ENCODE measurements around the gene MYPOP. TPM values are rescaled to one million over a fixed set of nuclear protein-coding genes. Genes with fewer than 3 reads are reported as not detected.

Gene MYPOP
- total and polyA plus RNA-seq, 3 experiments from 2014 or later: 0.46 to 5.8 (median 4.9) TPM

DNA sequence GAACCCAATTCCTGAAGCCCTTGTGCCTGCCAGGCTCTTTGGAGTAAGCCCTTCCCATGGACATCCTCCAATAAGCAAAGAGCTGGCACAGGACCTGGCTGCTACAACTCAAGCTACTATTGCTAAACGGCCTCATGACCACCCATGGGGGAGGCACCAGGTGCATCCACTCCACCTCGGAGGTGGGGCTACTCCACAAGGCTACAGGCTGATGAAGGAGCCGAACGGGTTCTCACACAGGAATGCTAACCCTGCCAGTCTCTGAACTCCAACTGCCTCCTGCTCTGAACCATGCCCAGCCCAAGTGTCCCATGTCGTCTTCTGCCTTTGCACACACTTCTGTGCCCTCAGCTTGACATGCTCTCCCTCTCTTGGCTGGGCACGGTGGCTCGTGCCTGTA lies 49.4 kb downstream of the MYPOP start:
- Mint-ChIP-seq H3K36me3 (peaks cover 11 to 76% (median 21%) of the 10 kb centered on the region in 3 donors), H3K4me1 (peaks cover 7 to 11% (median 9%) of the 10 kb centered on the region in 3 donors), H3K27me3 (peaks cover 0 to 2% of the 10 kb centered on the region in 2 donors), H3K9me3 (no peaks in the 10 kb centered on the region), H3K4me3 (no peak overlapping the region), H3K27ac (peak overlapping the region in 2 of 8 donors; percentile 11 to 83)
- no peaks in the 10 kb centered on the region for H3K9me3 ChIP-seq (ENCODE audit: low read length)
- H3K4me1 ChIP-seq (ENCODE audit: insufficient read depth, low read length): no peaks in the 10 kb centered on the region
- CTCF ChIA-PET: interaction anchor here (1.3 kb wide), 1 partner anchor 54 kb away, joined by 3 read pairs; no protein-coding TSS in a partner anchor
- H3K36me3 ChIP-seq (ENCODE audit: insufficient read depth, low read length): peaks cover 38% of the 10 kb centered on the region
- H3K27ac ChIP-seq (ENCODE audit: low read depth, low read length): no peak overlapping the region
- DNase-seq: peak in 1 of 5 donors; percentile 13
- H3K4me3 ChIP-seq (ENCODE audit: low read length): no peak overlapping the region
- POLR2A ChIA-PET: no interaction called here
- H3K27me3 ChIP-seq (ENCODE audit: insufficient read depth, low read length, poor library complexity, severe bottlenecking): no peaks in the 10 kb centered on the region

DNA sequence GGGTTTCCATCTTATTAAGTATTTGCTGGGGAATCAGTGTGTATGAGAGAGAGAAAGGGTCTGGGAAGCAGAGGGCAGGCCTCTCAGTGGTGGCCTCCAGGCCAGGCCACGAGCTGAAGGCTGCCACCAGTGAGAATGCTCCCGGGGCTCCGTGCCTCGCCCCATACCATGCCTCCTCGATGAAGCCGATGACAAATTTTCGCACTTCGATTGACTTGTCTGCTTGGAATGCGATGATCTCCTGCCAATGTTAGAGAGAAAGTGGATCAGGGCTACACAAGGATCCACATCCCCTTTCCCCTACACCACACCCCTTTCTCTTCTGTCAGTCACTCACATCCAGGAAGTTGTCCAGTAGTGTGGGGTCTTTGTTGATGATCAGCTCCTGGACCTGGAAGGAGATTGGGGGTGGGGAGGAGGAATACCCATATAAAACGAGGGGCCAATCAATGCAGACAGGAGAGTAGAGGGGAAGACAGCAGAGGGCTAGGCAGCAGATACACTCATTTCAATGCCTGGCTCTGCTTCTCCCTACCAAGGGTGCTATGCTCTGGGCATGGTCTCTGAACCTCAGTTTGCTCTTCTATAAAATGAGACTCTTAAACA lies 50.2 kb downstream of the MYPOP start:
- no peaks in the 10 kb centered on the region for H3K27me3 Mint-ChIP-seq
- Histone ChIP-seq H3K4me3 (ENCODE audit: low read length) (no peak overlapping the region), H3K27me3 (ENCODE audit: insufficient read depth, low read length, poor library complexity, severe bottlenecking) (no peaks in the 10 kb centered on the region), H3K27ac (ENCODE audit: low read depth, low read length) (no peak overlapping the region), H3K4me1 (ENCODE audit: insufficient read depth, low read length) (no peaks in the 10 kb centered on the region), H3K36me3 (ENCODE audit: insufficient read depth, low read length) (peaks cover 45% of the 10 kb centered on the region), H3K9me3 (ENCODE audit: low read length) (no peaks in the 10 kb centered on the region)
- no peak overlapping the region for H3K27ac Mint-ChIP-seq
- H3K9me3 Mint-ChIP-seq: no peaks in the 10 kb centered on the region
- H3K4me3 Mint-ChIP-seq: no peak overlapping the region
- peaks cover 11 to 81% (median 21%) of the 10 kb centered on the region in 3 donors for H3K36me3 Mint-ChIP-seq
- H3K4me1 Mint-ChIP-seq: peaks cover 6 to 11% (median 9%) of the 10 kb centered on the region in 3 donors
- DNase-seq: peak in 1 of 5 donors; percentile 8
- ChIA-PET CTCF (interaction anchor here (1.3 kb wide), 1 partner anchor 53 kb away, joined by 3 read pairs; no protein-coding TSS in a partner anchor), POLR2A (no interaction called here)

DNA sequence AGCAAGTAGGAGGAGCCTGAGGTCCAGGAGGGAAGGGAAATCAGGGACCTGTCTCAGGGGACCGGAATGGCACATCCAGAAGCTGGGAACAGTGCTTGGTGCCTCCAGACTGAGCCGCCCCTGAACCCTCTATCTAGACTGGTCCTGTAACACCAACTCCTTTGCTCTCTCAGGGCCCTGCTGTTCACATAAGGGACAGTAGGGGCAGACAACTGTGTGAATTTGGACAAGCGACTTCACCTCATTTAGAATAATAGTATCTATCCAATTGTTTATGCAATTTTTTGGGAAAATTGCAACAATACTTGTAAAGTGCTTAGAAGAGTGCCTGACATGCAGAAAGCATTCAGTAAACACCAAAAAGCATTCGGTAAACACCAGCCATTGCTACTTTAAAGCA lies 53.5 kb downstream of the MYPOP start:
- ChIA-PET CTCF (no interaction called here), POLR2A (no interaction called here)
- H3K4me3 Mint-ChIP-seq: no peak overlapping the region
- DNase-seq: peak in 1 of 5 donors; percentile 15
- peaks cover 4 to 10% (median 7%) of the 10 kb centered on the region in 3 donors for H3K4me1 Mint-ChIP-seq
- H3K4me3 ChIP-seq (ENCODE audit: low read length): no peak overlapping the region
- no peaks in the 10 kb centered on the region for H3K9me3 ChIP-seq (ENCODE audit: low read length)
- no peaks in the 10 kb centered on the region for H3K27me3 Mint-ChIP-seq
- H3K27ac Mint-ChIP-seq: no peak overlapping the region
- peaks cover 17 to 82% (median 32%) of the 10 kb centered on the region in 3 donors for H3K36me3 Mint-ChIP-seq
- no peaks in the 10 kb centered on the region for H3K27me3 ChIP-seq (ENCODE audit: insufficient read depth, low read length, poor library complexity, severe bottlenecking)
- H3K27ac ChIP-seq (ENCODE audit: low read depth, low read length): no peak overlapping the region
- no peaks in the 10 kb centered on the region for H3K9me3 Mint-ChIP-seq
- H3K4me1 ChIP-seq (ENCODE audit: insufficient read depth, low read length): no peaks in the 10 kb centered on the region
- peaks cover 61% of the 10 kb centered on the region for H3K36me3 ChIP-seq (ENCODE audit: insufficient read depth, low read length)

DNA sequence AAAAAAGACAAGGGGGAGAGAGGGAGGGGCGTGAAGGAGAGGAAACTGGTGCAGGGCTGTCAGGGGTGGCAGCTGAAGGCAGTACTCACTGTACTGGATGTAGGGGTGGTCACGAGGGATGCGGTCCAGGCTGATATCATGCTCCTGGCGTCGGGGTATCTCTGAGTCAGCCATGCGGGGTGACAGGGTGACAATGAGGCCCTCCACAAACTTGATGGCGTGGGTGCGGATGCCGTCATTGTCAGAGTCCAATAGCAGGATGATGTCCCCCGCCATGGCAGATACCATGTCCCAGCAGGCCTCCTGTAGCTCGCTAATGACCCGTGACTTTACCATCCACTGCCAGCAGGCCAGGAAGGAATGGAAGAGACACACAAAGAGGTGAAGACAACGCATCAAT lies 54.8 kb downstream of the MYPOP start:
- Histone ChIP-seq H3K27ac (ENCODE audit: low read depth, low read length) (no peak overlapping the region), H3K4me3 (ENCODE audit: low read length) (no peak overlapping the region), H3K4me1 (ENCODE audit: insufficient read depth, low read length) (no peaks in the 10 kb centered on the region), H3K36me3 (ENCODE audit: insufficient read depth, low read length) (peaks cover 69% of the 10 kb centered on the region), H3K9me3 (ENCODE audit: low read length) (no peaks in the 10 kb centered on the region), H3K27me3 (ENCODE audit: insufficient read depth, low read length, poor library complexity, severe bottlenecking) (no peaks in the 10 kb centered on the region)
- CTCF ChIA-PET: interaction anchor here (1.6 kb wide), 1 partner anchor 31 kb away, joined by 4 read pairs; no protein-coding TSS in a partner anchor
- peak in 1 of 5 donors; percentile 24 for DNase-seq
- POLR2A ChIA-PET: no interaction called here
- H3K36me3 Mint-ChIP-seq: peaks cover 21 to 83% (median 35%) of the 10 kb centered on the region in 3 donors
- peak overlapping the region in 1 of 8 donors; percentile 46 for H3K27ac Mint-ChIP-seq
- no peaks in the 10 kb centered on the region for H3K9me3 Mint-ChIP-seq
- H3K27me3 Mint-ChIP-seq: no peaks in the 10 kb centered on the region
- peak overlapping the region in 1 of 7 donors; percentile 54 for H3K4me3 Mint-ChIP-seq
- peaks cover 4 to 10% (median 7%) of the 10 kb centered on the region in 3 donors for H3K4me1 Mint-ChIP-seq

DNA sequence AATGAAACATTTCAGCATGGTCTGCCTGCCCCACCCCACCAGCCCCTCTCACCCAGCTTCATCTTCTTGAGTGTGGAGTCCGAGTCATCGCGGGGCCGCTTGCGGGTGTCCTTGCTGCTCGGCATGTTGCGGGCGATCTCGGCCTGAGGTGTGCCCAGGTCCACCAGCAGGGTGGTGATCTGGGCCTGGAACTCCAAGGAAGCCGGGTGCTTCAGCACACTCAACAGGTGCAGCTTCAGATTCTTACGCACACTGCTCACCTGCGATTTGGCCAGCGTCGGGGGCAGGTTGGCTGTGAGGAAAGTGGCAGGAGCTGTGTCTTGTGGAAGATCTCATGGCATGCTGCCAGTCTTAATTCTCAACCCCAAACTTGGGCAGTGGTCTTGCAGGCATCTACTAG lies 60.2 kb downstream of the MYPOP start:
- Mint-ChIP-seq H3K9me3 (peaks cover 0 to 2% (median 0%) of the 10 kb centered on the region in 5 donors), H3K27ac (no peak overlapping the region), H3K4me1 (peaks cover 4 to 7% (median 7%) of the 10 kb centered on the region in 3 donors), H3K27me3 (no peaks in the 10 kb centered on the region), H3K36me3 (peaks cover 21 to 78% (median 33%) of the 10 kb centered on the region in 3 donors), H3K4me3 (no peak overlapping the region)
- H3K36me3 ChIP-seq (ENCODE audit: insufficient read depth, low read length): peaks cover 48% of the 10 kb centered on the region
- CTCF ChIA-PET: no interaction called here
- POLR2A ChIA-PET: no interaction called here
- H3K4me1 ChIP-seq (ENCODE audit: insufficient read depth, low read length): no peaks in the 10 kb centered on the region
- no peaks in the 10 kb centered on the region for H3K27me3 ChIP-seq (ENCODE audit: insufficient read depth, low read length, poor library complexity, severe bottlenecking)
- H3K27ac ChIP-seq (ENCODE audit: low read depth, low read length): no peak overlapping the region
- no peaks in the 10 kb centered on the region for H3K9me3 ChIP-seq (ENCODE audit: low read length)
- no peak for DNase-seq
- no peak overlapping the region for H3K4me3 ChIP-seq (ENCODE audit: low read length)

Other genes starting within 250 kb of the MYPOP start
- gene GIPR, start 234.4 kb downstream of the MYPOP start, total RNA-seq: 1 to 10 TPM; 1.7 to 1.9 TPM
- gene GIPR, start 234.4 kb downstream of the MYPOP start, polyA plus RNA-seq: 0.21 TPM
- 100 to 1,000 TPM; 738 to 747 TPM for gene SNRPD2, start 210.7 kb downstream of the MYPOP start, total RNA-seq
- gene SNRPD2, start 210.7 kb downstream of the MYPOP start, polyA plus RNA-seq: 1,016 TPM
- 10 to 100 TPM; 11.3 to 11.5 TPM for gene QPCTL, start 209.9 kb downstream of the MYPOP start, total RNA-seq
- gene QPCTL, start 209.9 kb downstream of the MYPOP start, polyA plus RNA-seq: 2.0 TPM
- 10 to 100 TPM; 25.2 to 30.4 TPM for gene FBXO46, start 171.7 kb downstream of the MYPOP start, total RNA-seq
- 21.1 TPM for gene FBXO46, start 171.7 kb downstream of the MYPOP start, polyA plus RNA-seq
- gene MEIOSIN, start 169.2 kb downstream of the MYPOP start, total RNA-seq: not detected
- not detected for gene MEIOSIN, start 169.2 kb downstream of the MYPOP start, polyA plus RNA-seq
- 1 to 10 TPM; 2.5 to 2.6 TPM for gene SIX5, start 133.4 kb downstream of the MYPOP start, total RNA-seq
- gene SIX5, start 133.4 kb downstream of the MYPOP start, polyA plus RNA-seq: 0.23 TPM
- 10 to 100 TPM; 27.1 to 28.2 TPM for gene DMPK, start 120.1 kb downstream of the MYPOP start, total RNA-seq
- 1.6 TPM for gene DMPK, start 120.1 kb downstream of the MYPOP start, polyA plus RNA-seq
- 10 to 100 TPM; 57.6 to 62.9 TPM for gene DMWD, start 109.8 kb downstream of the MYPOP start, total RNA-seq
- 25.6 TPM for gene DMWD, start 109.8 kb downstream of the MYPOP start, polyA plus RNA-seq
- gene RSPH6A, start 87.3 kb downstream of the MYPOP start, total RNA-seq: under 1 TPM; 0.16 to 0.22 TPM
- not detected for gene RSPH6A, start 87.3 kb downstream of the MYPOP start, polyA plus RNA-seq
- 100 to 1,000 TPM; 116 to 119 TPM for gene SYMPK, start 39.5 kb downstream of the MYPOP start, total RNA-seq
- gene SYMPK, start 39.5 kb downstream of the MYPOP start, polyA plus RNA-seq: 17.5 TPM
- gene FOXA3, start 38.3 kb downstream of the MYPOP start, total RNA-seq: under 1 TPM; 0.59 to 0.62 TPM
- gene FOXA3, start 38.3 kb downstream of the MYPOP start, polyA plus RNA-seq: not detected
- 10 to 100 TPM; 17.9 to 18.6 TPM for gene IRF2BP1, start 16.5 kb downstream of the MYPOP start, total RNA-seq
- gene IRF2BP1, start 16.5 kb downstream of the MYPOP start, polyA plus RNA-seq: 8.5 TPM
- gene NANOS2, start 12.2 kb upstream of the MYPOP start, total RNA-seq: not detected
- gene NANOS2, start 12.2 kb upstream of the MYPOP start, polyA plus RNA-seq: not detected
- gene NOVA2, start 71.3 kb upstream of the MYPOP start, total RNA-seq: not detected
- not detected for gene NOVA2, start 71.3 kb upstream of the MYPOP start, polyA plus RNA-seq
- 10 to 100 TPM; 20.0 to 23.3 TPM for gene CCDC61, start 92.9 kb upstream of the MYPOP start, total RNA-seq
- 13.8 TPM for gene CCDC61, start 92.9 kb upstream of the MYPOP start, polyA plus RNA-seq
- gene PGLYRP1, start 120.4 kb upstream of the MYPOP start, total RNA-seq: not detected
- gene PGLYRP1, start 120.4 kb upstream of the MYPOP start, polyA plus RNA-seq: not detected
- gene IGFL4, start 138.4 kb upstream of the MYPOP start, total RNA-seq: not detected
- not detected for gene IGFL4, start 138.4 kb upstream of the MYPOP start, polyA plus RNA-seq
- gene IGFL3, start 222.1 kb upstream of the MYPOP start, total RNA-seq: not detected
- gene IGFL3, start 222.1 kb upstream of the MYPOP start, polyA plus RNA-seq: not detected
- gene IGFL2, start 245.6 kb upstream of the MYPOP start, total RNA-seq: not detected
- not detected for gene IGFL2, start 245.6 kb upstream of the MYPOP start, polyA plus RNA-seq